Esophagus muscularis mucosa (tissue), 4 donors: Measurements from ENCODE around the gene WDCP. TPM values are rescaled to one million over a fixed set of nuclear protein-coding genes. Genes with fewer than 3 reads are reported as not detected.

Source experiments
- DNase-seq: peaks from one replicate; pipeline ENCODE4 v3.0.0-alpha.2; 2017; ENCODE audit errors: extremely low spot score
- H3K27ac ChIP-seq, 4 donors: fragments of 200-600 bp; sonication (generic); replicated peaks in 1 of 4; 1 replicate in 3 of 4; 2 replicates in 1 of 4; pipeline ENCODE4 v1.5.1; 2016 to 2019; ENCODE audit warnings: mild to moderate bottlenecking in 1 of 4
- H3K27me3 ChIP-seq, 4 donors: fragments of 200-600 bp; sonication (generic); one replicate each; pipeline versions ENCODE4 v1.5.1 to v1.6.0; 2016 to 2019
- H3K36me3 ChIP-seq, 4 donors: fragments of 200-600 bp; sonication (generic); one replicate each; pipeline ENCODE4 v1.5.1; 2016 to 2019
- H3K4me1 ChIP-seq, 4 donors: fragments of 200-600 bp; sonication (generic); one replicate each; pipeline ENCODE4 v1.5.1; 2016 to 2019
- H3K4me3 ChIP-seq, 4 donors: fragments of 200-600 bp; sonication (generic); 1 replicate in 2 of 4; 2 replicates in 2 of 4; pipeline ENCODE4 v1.5.1; 2016 to 2019; ENCODE audit warnings: mild to moderate bottlenecking in 4 of 4, moderate library complexity in 1 of 4
- H3K9me3 ChIP-seq, 4 donors: fragments of 200-600 bp; sonication (generic); 1 replicate in 3 of 4; 2 replicates in 1 of 4; pipeline ENCODE4 v1.5.1; 2016 to 2019
- CTCF ChIP-seq, 3 experiments: fragments of 200-600 bp in 2 of 3; fragments of 450-650 bp in 1 of 3; sonication (generic) in 2 of 3; IDR thresholded peaks; one replicate each; pipeline ENCODE4 v1.5.1; 2017 to 2019; ENCODE audit warnings: antibody characterized with exemption in 3 of 3, mild to moderate bottlenecking in 2 of 3, moderate library complexity in 1 of 3
- EP300 ChIP-seq: sonication (generic); formaldehyde crosslinking; IDR thresholded peaks from one replicate; pipeline ENCODE4 v1.6.1; 2017; ENCODE audit warnings: antibody characterized with exemption
- POLR2A ChIP-seq: fragments of 450-650 bp; IDR thresholded peaks from one replicate; pipeline ENCODE4 v1.6.1; 2017; ENCODE audit warnings: antibody characterized with exemption, moderate library complexity, mild to moderate bottlenecking, low read depth
- POLR2AphosphoS5 ChIP-seq, 2 donors: sonication (generic); formaldehyde crosslinking; IDR thresholded peaks; one replicate each; pipeline ENCODE4 v1.6.1; 2017; ENCODE audit warnings: antibody characterized with exemption in 2 of 2
- WGBS: methylation state at CpG from one replicate; pipeline ENCODE4 v1.1.5; 2018; 5-methylcytosine and 5-hydroxymethylcytosine counted together
- intact Hi-C: fragments of 100-400 bp; cut with DNase I; formaldehyde crosslinking; loops from one replicate; pipeline ENCODE4 v1.15.1; 2023
- total RNA-seq, 4 donors: library from RNA; depleted of rRNA; stranded (reverse); fragments of >200 nt; gene quantifications; one replicate each; pipeline versions ENCODE4 v1.1.0 to v1.2.1, GENCODE V29; 2016

Gene WDCP
- total RNA-seq, 4 donors from 2014 or later: 4.5 to 9.1 (median 6.2) TPM

GRCh38 chr2:24086241-24086640, 39.0 kb upstream of the WDCP start:
- intact Hi-C loops: no loop called here
- no peak overlapping the region for H3K4me3 ChIP-seq
- H3K27me3 ChIP-seq: no peaks in the 10 kb centered on the region
- 90% methylated on average over 1 of the region's 1 CpG for WGBS
- no peaks in the 10 kb centered on the region for H3K9me3 ChIP-seq
- DNase-seq: no peak
- H3K4me1 ChIP-seq: peaks cover 7 to 22% (median 21%) of the 10 kb centered on the region in 4 donors
- H3K36me3 ChIP-seq: peaks cover 0 to 37% (median 21%) of the 10 kb centered on the region in 4 donors
- TF ChIP-seq CTCF (IDR thresholded peaks at IDR 0.05) (no peak), POLR2A (no peak), EP300 (no peak), POLR2AphosphoS5 (IDR thresholded peaks at IDR 0.05) (no peak)
- H3K27ac ChIP-seq: no peak overlapping the region

- Histone ChIP-seq H3K9me3 (no peaks in the 10 kb centered on the region), H3K36me3 (peaks cover 0 to 43% (median 28%) of the 10 kb centered on the region in 4 donors), H3K27ac (peak overlapping the region; percentile 85 to 93 (median 92)), H3K27me3 (no peaks in the 10 kb centered on the region), H3K4me1 (peaks cover 7 to 22% (median 21%) of the 10 kb centered on the region in 4 donors), H3K4me3 (peak overlapping the region; percentile 61 to 72 (median 70))
- intact Hi-C loops: no loop called here
- no peak for TF ChIP-seq EP300
- TF ChIP-seq CTCF (IDR thresholded peaks at IDR 0.05): no peak
- no peak for TF ChIP-seq POLR2A
- no peak for TF ChIP-seq POLR2AphosphoS5 (IDR thresholded peaks at IDR 0.05)
- no peak for DNase-seq
- 17% methylated on average over 11 of the region's 11 CpGs for WGBS
Observed at GRCh38 chr2:24085200-24085489, 38.0 kb upstream of the WDCP start.

GRCh38 chr2:24084386-24085199, 37.4 kb upstream of the WDCP start, which contains the start of gene TP53I3:
Gene TP53I3 (minus strand): TSS chr2:24084834. CDS start chr2:24084326, 508 bp downstream.
- H3K4me1 ChIP-seq: peaks cover 7 to 22% (median 21%) of the 10 kb centered on the region in 4 donors
- no peaks in the 10 kb centered on the region for H3K27me3 ChIP-seq
- no peak for TF ChIP-seq EP300
- peak; percentile 89 to 96 (median 95) for TF ChIP-seq CTCF (IDR thresholded peaks at IDR 0.05)
- TF ChIP-seq POLR2AphosphoS5 (IDR thresholded peaks at IDR 0.05): peak; percentile 70 to 81
- TF ChIP-seq POLR2A: peak; percentile 24
- peak within 1 kb of the TSS; percentile 61 to 72 (median 70) for H3K4me3 ChIP-seq
- peaks cover 0 to 46% (median 30%) of the 10 kb centered on the region in 4 donors for H3K36me3 ChIP-seq
- peak within 1 kb of the TSS; percentile 85 to 93 (median 92) for H3K27ac ChIP-seq
- H3K9me3 ChIP-seq: no peaks in the 10 kb centered on the region
- peak; percentile 96 for DNase-seq
- 5% methylated on average over 4 of the region's 44 CpGs for WGBS
- intact Hi-C loops: loop anchor here (5.0 kb wide), 2 partner anchors 37 to 257 kb away; partner anchors contain the start of genes FKBP1B and WDCP

GRCh38 chr2:24083567-24084385, 36.6 kb upstream of the WDCP start:
- peaks cover 7 to 22% (median 21%) of the 10 kb centered on the region in 4 donors for H3K4me1 ChIP-seq
- intact Hi-C loops: loop anchor here (5.0 kb wide), 2 partner anchors 36 to 256 kb away; partner anchors contain the start of genes FKBP1B and WDCP
- TF ChIP-seq POLR2A (no peak), CTCF (IDR thresholded peaks at IDR 0.05) (no peak), POLR2AphosphoS5 (IDR thresholded peaks at IDR 0.05) (no peak), EP300 (no peak)
- no peaks in the 10 kb centered on the region for H3K27me3 ChIP-seq
- peak overlapping the region; percentile 85 to 93 (median 92) for H3K27ac ChIP-seq
- 3% methylated on average over 18 of the region's 30 CpGs for WGBS
- H3K4me3 ChIP-seq: peak overlapping the region; percentile 61 to 72 (median 70)
- H3K36me3 ChIP-seq: peaks cover 0 to 54% (median 30%) of the 10 kb centered on the region in 4 donors
- DNase-seq: no peak
- H3K9me3 ChIP-seq: no peaks in the 10 kb centered on the region
